Transverse colon (tissue), 4 donors: ENCODE measurements around the gene ZNF624. TPM values are rescaled to one million over a fixed set of nuclear protein-coding genes. Genes with fewer than 3 reads are reported as not detected.

Experiments used
- DNase-seq: peaks from one replicate; pipeline ENCODE4 v3.0.0-alpha.2; 2019
- H3K27ac ChIP-seq, 4 donors: fragments of 200-600 bp; sonication (generic); 2 replicates each; pipeline ENCODE4 v1.5.1; 2016 to 2018; ENCODE audit warnings: inconsistent platforms in 4 of 4
- H3K27me3 ChIP-seq: fragments of 200-600 bp; sonication (generic); 2 replicates; pipeline ENCODE4 v1.5.1; 2017; ENCODE audit warnings: inconsistent platforms
- H3K36me3 ChIP-seq, 4 donors: fragments of 200-600 bp; sonication (generic); 2 replicates each; pipeline ENCODE4 v1.5.1; 2017 to 2019; ENCODE audit warnings: inconsistent platforms in 4 of 4
- H3K4me1 ChIP-seq, 4 donors: fragments of 200-600 bp; sonication (generic); 2 replicates each; pipeline ENCODE4 v1.5.1; 2017 to 2020; ENCODE audit warnings: inconsistent platforms in 4 of 4
- H3K4me3 ChIP-seq, 4 donors: fragments of 200-600 bp; sonication (generic); 1 replicate in 1 of 4; 2 replicates in 3 of 4; pipeline versions ENCODE4 v1.5.1 to v1.6.1; 2017 to 2019; ENCODE audit warnings: inconsistent platforms in 4 of 4
- H3K9me3 ChIP-seq, 2 donors: fragments of 200-600 bp; sonication (generic); 2 replicates each; pipeline ENCODE4 v1.5.1; 2017 to 2019; ENCODE audit warnings: inconsistent platforms in 2 of 2
- EP300 ChIP-seq: sonication (generic); formaldehyde crosslinking; IDR thresholded peaks from one replicate; pipeline ENCODE4 v1.6.1; 2017; ENCODE audit warnings: antibody characterized with exemption, low read depth
- POLR2A ChIP-seq: fragments of 450-650 bp; IDR thresholded peaks from one replicate; pipeline ENCODE4 v1.6.1; 2016; ENCODE audit warnings: antibody characterized with exemption, mild to moderate bottlenecking, moderate library complexity
- POLR2AphosphoS5 ChIP-seq, 3 donors: sonication (generic); formaldehyde crosslinking; IDR thresholded peaks; one replicate each; pipeline ENCODE4 v1.6.1; 2016; ENCODE audit warnings: antibody characterized with exemption in 3 of 3
- WGBS, 2 donors: methylation state at CpG; one replicate each; pipeline ENCODE4 v1.1.5; 2018; ENCODE audit warnings: low coverage in 1 of 2; 5-methylcytosine and 5-hydroxymethylcytosine counted together
- in situ Hi-C, 4 donors: fragments of 200-750 bp; cut with MboI; loops; one replicate each; pipeline versions ENCODE4 v1.15.0 to v1.15.1; 2017; ENCODE audit warnings: low sequenced_read_pairs in 3 of 4, low pct_ligation_motif_present in 1 of 4, low pct_unique_long_range_greater_than_20kb in 1 of 4
- intact Hi-C: fragments of 100-400 bp; cut with DNase I; formaldehyde crosslinking; loops from one replicate; pipeline ENCODE4 v1.15.1; 2023; ENCODE audit warnings: low total_unique reads
- small RNA-seq, 4 donors: library from RNA; depleted of rRNA; stranded (forward); fragments of <200 nt; gene quantifications; one replicate each; pipeline ENCODE3, GENCODE V24; 2016
- total RNA-seq, 4 donors: library from RNA; depleted of rRNA; stranded (reverse); fragments of >200 nt; gene quantifications; one replicate each; pipeline ENCODE4 v1.1.0, GENCODE V29; 2016
- TF ChIP-seq, protein P1 (sequence below), 5 experiments: fragments of 200-600 bp in 3 of 5; fragments of 450-650 bp in 2 of 5; sonication (generic) in 3 of 5; IDR thresholded peaks; 1 replicate in 2 of 5; 2 replicates in 3 of 5; pipeline ENCODE4 v1.5.1; 2016 to 2017; ENCODE audit warnings: antibody characterized with exemption in 5 of 5, inconsistent platforms in 3 of 5, mild to moderate bottlenecking in 2 of 5, moderate library complexity in 1 of 5

ZNF624 gene
- total RNA-seq, 4 donors from 2014 or later = 1.5 to 11.1 (median 4.5) TPM

DNA sequence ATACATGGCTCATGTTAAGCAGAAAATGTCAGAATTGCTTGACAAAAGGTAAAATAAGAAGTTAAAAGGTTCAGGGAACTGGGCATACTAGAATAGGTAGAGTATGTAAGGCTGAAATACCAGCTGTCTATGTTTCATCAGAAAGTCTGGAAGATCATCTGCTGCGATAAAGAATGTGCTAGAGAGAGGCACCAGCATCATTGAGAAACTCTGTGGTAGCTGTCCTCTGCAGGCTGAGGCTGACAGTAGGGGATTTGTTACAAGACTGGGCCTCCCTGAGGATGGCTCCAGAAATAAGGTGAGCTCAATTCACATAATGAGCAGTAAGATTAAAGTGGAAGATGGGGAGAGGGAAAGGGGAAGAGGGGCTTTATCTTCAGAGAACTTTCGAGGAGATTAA is 80.2 kb downstream of the ZNF624 start:
- in situ Hi-C loops (no loop called here), intact Hi-C loops (no loop called here)
- Histone ChIP-seq H3K27me3 (no peaks in the 10 kb centered on the region), H3K4me1 (peaks cover 0 to 5% (median 3%) of the 10 kb centered on the region in 4 donors), H3K4me3 (no peak overlapping the region), H3K27ac (no peak overlapping the region), H3K36me3 (no peaks in the 10 kb centered on the region), H3K9me3 (no peaks in the 10 kb centered on the region)
- WGBS, 2 donors = 78 to 85% methylated on average over 1 to 2 of the region's 2 CpGs
- no peak for DNase-seq
- TF ChIP-seq, protein P1, sequence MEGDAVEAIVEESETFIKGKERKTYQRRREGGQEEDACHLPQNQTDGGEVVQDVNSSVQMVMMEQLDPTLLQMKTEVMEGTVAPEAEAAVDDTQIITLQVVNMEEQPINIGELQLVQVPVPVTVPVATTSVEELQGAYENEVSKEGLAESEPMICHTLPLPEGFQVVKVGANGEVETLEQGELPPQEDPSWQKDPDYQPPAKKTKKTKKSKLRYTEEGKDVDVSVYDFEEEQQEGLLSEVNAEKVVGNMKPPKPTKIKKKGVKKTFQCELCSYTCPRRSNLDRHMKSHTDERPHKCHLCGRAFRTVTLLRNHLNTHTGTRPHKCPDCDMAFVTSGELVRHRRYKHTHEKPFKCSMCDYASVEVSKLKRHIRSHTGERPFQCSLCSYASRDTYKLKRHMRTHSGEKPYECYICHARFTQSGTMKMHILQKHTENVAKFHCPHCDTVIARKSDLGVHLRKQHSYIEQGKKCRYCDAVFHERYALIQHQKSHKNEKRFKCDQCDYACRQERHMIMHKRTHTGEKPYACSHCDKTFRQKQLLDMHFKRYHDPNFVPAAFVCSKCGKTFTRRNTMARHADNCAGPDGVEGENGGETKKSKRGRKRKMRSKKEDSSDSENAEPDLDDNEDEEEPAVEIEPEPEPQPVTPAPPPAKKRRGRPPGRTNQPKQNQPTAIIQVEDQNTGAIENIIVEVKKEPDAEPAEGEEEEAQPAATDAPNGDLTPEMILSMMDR (IDR thresholded peaks at IDR 0.05) = no peak
- TF ChIP-seq POLR2A = no peak
- no peak for TF ChIP-seq EP300
- no peak for TF ChIP-seq POLR2AphosphoS5 (IDR thresholded peaks at IDR 0.05)

Small RNAs within 50 kb of the gene (small RNA-seq; reads per million reads assigned to genes)
- gene RNU6-405P = 0 reads per million in 4 donors

Other genes with a start within 250 kb of the ZNF624 start
- gene TRPV2, start 238.3 kb downstream of the ZNF624 start, total RNA-seq = 1 to 10 TPM; 2.4 to 8.2 (median 4.4) TPM
- 100 to 1,000 TPM in 2 of 4 donors, 10 to 100 TPM in 2; 67.9 to 194 (median 115) TPM for gene LRRC75A, start 161.7 kb downstream of the ZNF624 start, total RNA-seq
- gene ZNF287, start 84.6 kb downstream of the ZNF624 start, total RNA-seq = 1 to 10 TPM in 3 of 4 donors, not detected in 1; 2.5 to 5.2 (median 2.5) TPM
- 10 to 100 TPM in 2 of 4 donors, 1 to 10 TPM in 2; 4.1 to 19.7 (median 9.4) TPM for gene CCDC144A, start 36.4 kb upstream of the ZNF624 start, total RNA-seq